ENCODE results near the gene LIFR.

The LIFR gene

GRCh38 chr5:38589629-38590028, 33.2 kb upstream of the LIFR start:
- TF ChIP-seq CTCF (conservative IDR thresholded peaks at IDR 0.05; ENCODE audit: low read length) (no peak), EZH2phosphoT487 (IDR thresholded peaks at IDR 0.05; ENCODE audit: borderline replicate concordance) (no peak)
- no peak overlapping the region for H3K9ac ChIP-seq (ENCODE audit: low read depth, low read length, poor library complexity, severe bottlenecking)
- no peaks in the 10 kb centered on the region for H3K27me3 ChIP-seq (ENCODE audit: insufficient read depth, low read length, poor library complexity, severe bottlenecking)
- no peaks in the 10 kb centered on the region for H4K20me1 ChIP-seq (ENCODE audit: insufficient read depth, low read length, poor library complexity, severe bottlenecking)
- no peaks in the 10 kb centered on the region for H3K36me3 ChIP-seq (ENCODE audit: insufficient read depth, low read length)
- H3K4me1 ChIP-seq (ENCODE audit: insufficient read depth, low read length, poor library complexity, severe bottlenecking): no peaks in the 10 kb centered on the region
- H2AFZ ChIP-seq (ENCODE audit: low read length): no peak overlapping the region
- no peaks in the 10 kb centered on the region for H3K9me2 ChIP-seq (replicated peaks; ENCODE audit: low read depth, low read length)
- H3K9me3 ChIP-seq (ENCODE audit: insufficient read depth, low read depth, low read length): no peaks in the 10 kb centered on the region
- H3F3A ChIP-seq (ENCODE audit: low read depth): no peaks in the 10 kb centered on the region
- H3K4me3 ChIP-seq (ENCODE audit: low read length, poor library complexity, severe bottlenecking): no peak overlapping the region
- no peak overlapping the region for H3K4me2 ChIP-seq (ENCODE audit: low read depth, low read length, poor library complexity, severe bottlenecking)
- H3K79me2 ChIP-seq (ENCODE audit: insufficient read depth, low read length): no peaks in the 10 kb centered on the region

DNA sequence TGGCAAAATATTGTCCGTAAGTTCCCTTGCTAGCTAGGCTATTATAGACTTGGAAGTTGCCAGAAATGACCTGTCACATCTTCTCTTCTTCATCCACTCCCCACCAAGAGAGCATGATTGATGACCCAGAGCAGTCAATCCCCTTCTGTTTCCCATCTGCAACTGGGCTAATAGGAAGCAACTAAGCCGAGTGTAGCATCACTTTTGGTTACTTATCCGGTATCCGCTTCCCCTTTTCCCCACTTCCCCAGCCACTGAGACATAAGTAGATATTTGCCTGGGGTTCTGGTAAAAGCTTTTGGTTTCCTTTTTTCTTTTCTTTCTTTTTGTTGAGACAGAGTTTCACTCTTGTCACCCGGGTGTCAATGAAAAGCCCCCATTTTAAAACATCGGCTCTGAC, 29.4 kb upstream of the LIFR start:
- H3F3A ChIP-seq (ENCODE audit: low read depth): no peaks in the 10 kb centered on the region
- no peaks in the 10 kb centered on the region for H3K9me3 ChIP-seq (ENCODE audit: insufficient read depth, low read depth, low read length)
- no peaks in the 10 kb centered on the region for H3K9me2 ChIP-seq (replicated peaks; ENCODE audit: low read depth, low read length)
- no peak overlapping the region for H3K4me3 ChIP-seq (ENCODE audit: low read length, poor library complexity, severe bottlenecking)
- H4K20me1 ChIP-seq (ENCODE audit: insufficient read depth, low read length, poor library complexity, severe bottlenecking): no peaks in the 10 kb centered on the region
- no peaks in the 10 kb centered on the region for H3K36me3 ChIP-seq (ENCODE audit: insufficient read depth, low read length)
- no peak overlapping the region for H3K4me2 ChIP-seq (ENCODE audit: low read depth, low read length, poor library complexity, severe bottlenecking)
- no peaks in the 10 kb centered on the region for H3K79me2 ChIP-seq (ENCODE audit: insufficient read depth, low read length)
- TF ChIP-seq CTCF (conservative IDR thresholded peaks at IDR 0.05; ENCODE audit: low read length) (no peak), EZH2phosphoT487 (IDR thresholded peaks at IDR 0.05; ENCODE audit: borderline replicate concordance) (no peak)
- no peak overlapping the region for H3K9ac ChIP-seq (ENCODE audit: low read depth, low read length, poor library complexity, severe bottlenecking)
- no peak overlapping the region for H2AFZ ChIP-seq (ENCODE audit: low read length)
- no peaks in the 10 kb centered on the region for H3K4me1 ChIP-seq (ENCODE audit: insufficient read depth, low read length, poor library complexity, severe bottlenecking)
- H3K27me3 ChIP-seq (ENCODE audit: insufficient read depth, low read length, poor library complexity, severe bottlenecking): no peaks in the 10 kb centered on the region

DNA sequence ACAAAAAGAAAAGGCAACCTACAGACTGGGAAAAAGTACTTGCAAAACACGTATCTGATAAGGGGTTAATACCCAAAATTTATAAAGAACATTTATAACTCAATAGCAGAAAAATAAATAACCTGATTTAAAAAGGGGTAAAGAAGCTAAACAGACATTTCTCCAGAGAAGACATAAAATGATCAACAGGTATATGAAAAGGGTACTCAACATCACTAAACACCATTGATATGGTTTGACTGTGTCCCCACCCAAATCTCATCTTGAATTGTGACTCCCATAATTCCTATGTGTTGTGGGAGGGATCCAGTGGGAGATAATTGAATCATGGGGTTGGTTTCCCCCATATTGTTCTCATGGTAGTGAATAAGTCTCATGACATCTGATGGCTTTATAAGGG, 27.1 kb upstream of the LIFR start:
- H3K79me2 ChIP-seq (ENCODE audit: insufficient read depth, low read length): no peaks in the 10 kb centered on the region
- H3K27me3 ChIP-seq (ENCODE audit: insufficient read depth, low read length, poor library complexity, severe bottlenecking): no peaks in the 10 kb centered on the region
- H4K20me1 ChIP-seq (ENCODE audit: insufficient read depth, low read length, poor library complexity, severe bottlenecking): no peaks in the 10 kb centered on the region
- no peaks in the 10 kb centered on the region for H3K4me1 ChIP-seq (ENCODE audit: insufficient read depth, low read length, poor library complexity, severe bottlenecking)
- no peaks in the 10 kb centered on the region for H3K9me3 ChIP-seq (ENCODE audit: insufficient read depth, low read depth, low read length)
- no peak overlapping the region for H3K9ac ChIP-seq (ENCODE audit: low read depth, low read length, poor library complexity, severe bottlenecking)
- no peaks in the 10 kb centered on the region for H3K9me2 ChIP-seq (replicated peaks; ENCODE audit: low read depth, low read length)
- TF ChIP-seq CTCF (conservative IDR thresholded peaks at IDR 0.05; ENCODE audit: low read length) (no peak), EZH2phosphoT487 (IDR thresholded peaks at IDR 0.05; ENCODE audit: borderline replicate concordance) (no peak)
- H3K36me3 ChIP-seq (ENCODE audit: insufficient read depth, low read length): no peaks in the 10 kb centered on the region
- no peak overlapping the region for H3K4me2 ChIP-seq (ENCODE audit: low read depth, low read length, poor library complexity, severe bottlenecking)
- no peak overlapping the region for H3K4me3 ChIP-seq (ENCODE audit: low read length, poor library complexity, severe bottlenecking)
- no peaks in the 10 kb centered on the region for H3F3A ChIP-seq (ENCODE audit: low read depth)
- H2AFZ ChIP-seq (ENCODE audit: low read length): no peak overlapping the region

Measured in Loucy (cell line).